HG03378 (cell line): ENCODE results near the gene IFIT3.
"Not testable (repeated sequence)": the region's sequence is repeated elsewhere in the genome, so short reads cannot be mapped to it uniquely, and the experiment has no call there.

ENCODE experiments used
- ATAC-seq: cut with Tn5 transposase; IDR thresholded peaks from one replicate; pipeline ENCODE4 v1.9.1; 2021; ENCODE audit warnings: mild to moderate bottlenecking, moderate library complexity; ENCODE audit not compliant: unreplicated experiment

Gene IFIT3

GRCh38 chr10:89331487-89332122 lies 3.8 kb downstream of the IFIT3 start:
- not testable (repeated sequence) for ATAC-seq

DNA sequence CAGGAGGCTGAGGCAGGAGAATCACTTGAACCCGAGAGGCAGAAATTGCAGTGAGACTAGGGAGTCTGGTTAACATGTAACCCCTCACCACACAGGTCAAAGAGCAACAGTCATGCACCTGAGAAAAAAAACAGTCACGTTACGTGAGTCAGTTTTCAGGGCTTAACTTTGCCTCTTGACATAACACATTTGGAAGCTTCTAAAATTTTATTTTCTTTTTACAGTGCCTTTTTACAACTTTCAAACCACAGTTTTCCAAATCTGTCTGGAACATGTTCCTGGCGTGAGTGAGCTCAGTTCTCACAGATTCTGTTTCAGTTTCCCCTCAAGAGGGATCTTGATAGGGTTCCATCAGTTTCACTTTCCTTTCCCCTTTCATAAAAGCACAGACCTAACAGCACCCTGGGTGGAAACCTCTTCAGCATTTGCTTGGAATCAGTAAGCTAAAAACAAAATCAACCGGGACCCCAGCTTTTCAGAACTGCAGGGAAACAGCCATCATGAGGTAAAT lies 4.4 kb downstream of the IFIT3 start:
- ATAC-seq: peak; percentile 48

- ATAC-seq: no peak
Observed at GRCh38 chr10:89335226-89335625, 7.4 kb downstream of the IFIT3 start.

DNA sequence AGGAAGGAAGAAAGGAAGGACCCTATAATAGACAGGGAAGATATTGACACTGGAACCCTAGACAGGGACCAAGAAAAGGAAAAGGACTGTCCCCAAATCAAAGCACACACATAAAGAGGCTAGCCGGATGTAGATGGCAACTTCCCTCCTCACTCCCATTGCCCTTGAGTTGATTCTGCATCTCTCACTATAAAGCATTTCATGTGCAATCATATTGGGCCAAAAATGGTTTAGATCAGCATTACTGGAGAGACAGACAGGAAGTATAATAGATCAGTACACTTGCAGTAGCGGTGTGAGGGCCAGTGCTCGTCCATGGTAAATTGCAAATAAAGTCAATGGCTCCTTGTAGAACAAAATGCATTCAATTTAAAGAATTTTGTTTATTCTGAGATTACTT lies 8.4 kb downstream of the IFIT3 start:
- no peak for ATAC-seq

- ATAC-seq: no peak
Observed at GRCh38 chr10:89337484-89337883, 9.7 kb downstream of the IFIT3 start.

DNA sequence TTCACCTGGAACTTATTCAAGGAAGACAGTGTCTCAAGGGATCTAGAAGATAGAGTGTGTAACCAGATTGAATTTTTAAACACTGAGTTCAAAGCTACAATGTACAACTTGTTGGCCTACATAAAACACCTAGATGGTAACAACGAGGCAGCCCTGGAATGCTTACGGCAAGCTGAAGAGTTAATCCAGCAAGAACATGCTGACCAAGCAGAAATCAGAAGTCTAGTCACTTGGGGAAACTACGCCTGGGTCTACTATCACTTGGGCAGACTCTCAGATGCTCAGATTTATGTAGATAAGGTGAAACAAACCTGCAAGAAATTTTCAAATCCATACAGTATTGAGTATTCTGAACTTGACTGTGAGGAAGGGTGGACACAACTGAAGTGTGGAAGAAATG lies 10.9 kb downstream of the IFIT3 start:
- no peak for ATAC-seq

- ATAC-seq: no peak
Observed at GRCh38 chr10:89339875-89340274, 12.1 kb downstream of the IFIT3 start.

DNA sequence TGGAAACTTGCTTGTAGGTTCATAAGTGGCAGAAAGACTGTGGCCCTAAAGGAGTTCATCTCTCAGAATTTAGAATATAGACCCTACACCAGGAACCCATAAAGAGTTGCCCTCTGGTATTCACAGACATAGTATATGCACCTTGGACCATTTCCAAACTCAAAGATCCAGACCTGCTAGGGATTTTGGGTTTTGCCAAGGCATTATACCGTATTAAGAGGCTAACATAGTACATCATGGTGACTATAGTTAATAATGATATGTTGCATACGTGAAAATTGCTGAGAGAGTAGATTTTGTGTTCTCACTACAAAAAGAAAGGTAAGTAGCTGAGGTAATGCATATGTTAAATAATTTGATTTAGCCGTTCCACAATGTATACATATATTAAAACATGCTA lies 13.9 kb downstream of the IFIT3 start:
- ATAC-seq: no peak

DNA sequence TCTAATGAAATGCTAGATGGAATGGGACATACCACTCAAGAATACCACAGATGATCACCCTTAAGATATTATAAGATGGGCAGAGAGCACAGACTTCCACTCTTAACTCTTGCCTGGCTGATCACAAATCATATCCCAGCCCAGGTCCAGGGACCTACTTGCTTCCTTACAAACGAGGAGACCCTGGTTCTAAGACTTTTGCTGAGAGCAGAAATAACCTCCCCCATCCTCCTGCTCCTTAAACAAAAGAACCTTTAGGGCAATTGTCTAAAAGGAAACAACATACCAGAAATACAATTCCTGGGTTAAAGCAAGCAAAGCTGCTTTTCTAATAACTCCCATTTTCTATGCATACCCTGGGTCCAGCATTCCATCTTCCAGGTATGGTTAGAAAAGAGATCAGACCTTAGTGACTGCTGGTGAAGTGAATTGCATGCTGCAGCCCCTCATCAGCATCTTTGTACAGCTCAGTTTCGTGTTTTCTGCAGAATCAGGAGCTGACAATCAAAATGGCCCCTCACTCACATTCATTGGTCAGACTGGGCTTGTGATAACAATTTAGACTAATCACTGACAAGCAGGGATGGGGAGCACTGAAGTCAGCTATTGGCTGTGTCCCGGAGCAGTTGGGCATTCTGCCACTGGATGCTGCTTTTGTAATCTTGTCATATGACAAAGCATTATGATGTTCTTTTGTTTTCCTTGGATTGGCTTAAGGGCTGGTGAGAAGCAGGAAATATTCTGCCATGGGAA lies 14.6 kb downstream of the IFIT3 start:
- no peak for ATAC-seq

DNA sequence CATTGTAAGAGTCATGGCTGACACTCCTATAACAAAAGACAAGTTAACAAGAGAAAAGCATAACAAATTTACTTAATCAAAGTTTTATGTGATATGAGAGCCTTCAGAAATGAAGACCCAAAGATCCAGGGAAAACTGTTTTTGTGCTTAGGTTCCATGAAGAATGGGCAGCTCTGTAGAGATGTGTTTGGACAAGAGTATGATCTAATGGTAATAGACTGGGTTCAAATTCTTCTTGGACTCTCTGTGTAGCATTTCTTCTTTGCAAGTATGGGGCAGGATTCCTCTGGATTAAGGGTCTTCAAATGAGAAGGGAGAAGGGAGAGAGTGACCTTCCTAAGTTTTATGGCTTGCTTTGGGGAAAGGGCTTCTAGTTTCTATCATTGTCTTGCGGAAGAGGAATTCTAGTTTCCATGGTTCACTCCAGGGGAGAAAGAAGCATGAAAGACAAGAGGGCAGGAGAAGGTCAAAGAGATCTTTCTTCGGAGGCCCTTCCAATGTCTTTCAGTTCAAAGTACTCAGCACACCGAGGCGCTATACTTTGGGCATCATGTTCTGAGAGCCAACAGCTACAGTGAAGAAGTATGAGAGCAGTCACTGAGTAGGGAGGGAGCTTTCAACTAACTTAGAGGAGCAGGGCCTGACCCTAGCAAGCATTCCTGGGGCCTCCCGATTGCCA lies 15.4 kb downstream of the IFIT3 start:
- ATAC-seq: no peak

DNA sequence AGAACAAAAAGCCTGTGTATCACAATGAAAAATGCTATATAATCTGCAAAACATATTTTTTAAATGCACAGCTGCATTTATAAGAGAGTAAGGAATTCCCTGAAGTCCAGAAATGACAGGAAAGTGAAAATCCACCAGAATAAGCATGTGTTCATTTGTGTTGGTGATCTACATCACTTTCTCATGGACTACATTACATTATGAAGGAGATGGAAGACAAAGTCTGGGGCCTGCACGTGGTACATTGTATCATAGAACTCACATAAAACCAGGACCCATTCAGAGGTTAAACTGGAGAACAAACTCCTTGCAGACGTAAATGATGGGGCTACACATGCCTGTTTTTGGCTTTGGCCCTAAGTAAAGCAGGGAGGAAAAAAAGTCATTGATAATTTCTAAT lies 16.4 kb downstream of the IFIT3 start:
- no peak for ATAC-seq

DNA sequence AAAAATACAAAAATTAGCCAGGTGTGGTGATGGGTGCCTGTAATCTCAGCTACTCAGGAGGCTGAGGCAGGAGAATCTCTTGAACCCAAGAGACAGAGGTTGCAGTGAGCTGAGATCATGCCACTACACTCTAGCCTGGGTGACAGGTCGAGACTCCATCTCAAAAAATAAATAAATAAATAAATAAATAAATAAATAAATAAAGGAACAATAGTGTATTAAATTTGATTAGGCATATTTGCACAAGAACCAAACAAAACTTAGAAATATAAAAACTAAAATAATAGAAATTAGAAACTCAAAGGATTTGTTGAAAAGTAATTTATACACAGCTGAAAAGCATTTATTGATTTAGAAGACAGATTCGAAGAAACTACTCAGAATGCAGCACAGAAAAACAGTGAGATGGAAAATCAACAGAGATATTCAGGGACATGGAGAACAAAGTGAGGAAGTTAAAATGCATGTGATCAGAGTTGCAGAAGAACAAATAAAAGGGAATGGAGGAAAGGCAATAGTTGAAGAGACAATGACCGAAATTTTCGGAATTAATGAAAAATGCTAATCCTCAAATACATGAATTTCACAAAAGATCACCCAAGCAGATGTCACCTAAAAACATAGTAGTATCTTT lies 17.7 kb downstream of the IFIT3 start:
- ATAC-seq: no peak

DNA sequence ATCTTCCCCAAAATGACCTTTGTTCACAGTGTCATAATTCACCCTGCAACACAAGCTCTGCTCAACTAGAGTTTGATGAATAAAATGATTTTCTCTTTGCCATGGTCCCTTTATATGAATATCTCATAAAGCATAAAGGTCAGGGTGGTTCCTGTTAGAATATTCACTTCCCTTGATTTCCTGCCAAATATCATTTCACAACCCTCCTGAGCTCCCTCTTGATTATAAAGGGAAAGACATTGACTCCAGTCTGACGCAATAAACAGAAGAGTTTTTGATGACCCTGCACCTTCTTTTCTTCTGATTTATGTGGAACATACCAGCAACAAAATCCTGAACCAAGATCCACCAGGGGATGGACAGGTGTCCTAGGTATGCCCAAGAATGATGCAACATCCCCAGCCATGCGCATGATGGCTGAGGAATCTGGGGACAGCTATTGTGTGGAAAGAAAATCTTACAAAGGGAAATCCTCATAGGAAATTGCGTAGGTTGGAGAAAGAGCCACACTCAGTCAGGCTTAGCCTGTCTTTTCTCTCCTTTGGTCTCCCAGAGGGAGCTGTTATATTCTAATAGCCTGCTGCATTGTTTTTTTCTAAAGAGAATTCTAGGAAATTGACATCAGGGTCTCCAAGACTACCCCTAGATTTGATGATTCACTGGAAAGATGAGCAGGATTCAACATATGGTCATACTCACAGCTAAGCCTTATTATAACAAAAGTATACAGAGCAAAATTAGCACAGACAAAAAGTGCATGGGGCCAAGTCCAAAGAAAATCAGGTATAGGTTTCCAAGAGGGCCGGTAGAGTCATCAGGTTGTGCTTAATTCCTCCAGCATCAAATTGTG lies 18.8 kb downstream of the IFIT3 start:
- no peak for ATAC-seq

DNA sequence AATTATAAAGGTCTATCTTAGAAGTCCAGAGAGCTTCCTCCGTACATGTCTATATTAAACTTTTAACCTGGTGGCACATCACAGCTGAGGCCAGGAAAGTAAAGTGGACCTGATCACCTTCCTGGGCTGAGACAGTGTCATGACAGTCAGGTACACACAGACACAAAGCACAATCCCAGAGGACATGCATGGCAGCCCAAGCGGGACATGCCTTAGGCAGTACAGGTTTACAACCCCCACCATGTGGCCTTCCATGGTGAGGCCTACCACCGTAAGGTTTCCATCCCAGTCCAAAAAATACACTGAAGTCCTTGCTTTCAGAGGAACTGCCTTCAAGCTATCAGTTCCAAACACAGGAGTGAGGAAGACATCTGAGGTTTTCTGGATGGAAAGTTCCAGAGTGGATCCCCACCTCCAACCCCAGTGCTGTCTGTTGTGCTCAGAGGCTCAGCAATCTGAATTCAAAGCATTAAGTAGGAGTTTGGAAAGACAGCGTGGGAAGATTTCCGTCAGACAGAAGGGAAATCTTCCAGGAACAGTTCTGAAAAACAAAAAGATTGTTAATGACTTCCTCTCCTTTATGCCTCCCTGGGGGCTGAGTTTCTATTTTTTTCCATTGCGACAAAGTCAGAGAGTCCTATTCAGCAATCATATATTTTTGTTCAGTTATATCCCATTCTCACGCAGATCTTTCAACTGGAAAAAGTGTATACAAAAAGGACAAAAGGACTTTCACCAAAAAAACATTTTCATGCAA lies 20.1 kb downstream of the IFIT3 start:
- no peak for ATAC-seq

DNA sequence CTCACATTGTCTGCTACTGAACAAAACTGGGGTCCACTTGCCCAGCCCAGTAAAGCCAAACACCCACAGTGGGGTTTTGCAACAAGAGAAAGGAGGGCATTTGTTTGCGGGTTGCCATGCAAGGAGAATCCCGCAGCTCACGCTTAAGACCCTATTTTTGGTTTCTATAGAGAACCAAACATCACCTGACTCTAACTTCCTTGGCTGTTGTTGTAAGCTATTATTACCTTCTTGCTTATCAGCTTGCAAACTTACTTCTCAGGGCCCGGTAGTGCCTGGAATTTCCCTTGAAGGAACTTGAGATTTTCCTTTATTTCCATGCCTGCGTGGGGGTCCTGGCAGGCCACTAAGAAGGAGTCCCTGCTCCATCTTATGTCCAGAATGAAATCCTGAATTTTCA lies 20.7 kb downstream of the IFIT3 start:
- no peak for ATAC-seq

- no peak for ATAC-seq
Observed at GRCh38 chr10:89348975-89349374, 21.2 kb downstream of the IFIT3 start.

DNA sequence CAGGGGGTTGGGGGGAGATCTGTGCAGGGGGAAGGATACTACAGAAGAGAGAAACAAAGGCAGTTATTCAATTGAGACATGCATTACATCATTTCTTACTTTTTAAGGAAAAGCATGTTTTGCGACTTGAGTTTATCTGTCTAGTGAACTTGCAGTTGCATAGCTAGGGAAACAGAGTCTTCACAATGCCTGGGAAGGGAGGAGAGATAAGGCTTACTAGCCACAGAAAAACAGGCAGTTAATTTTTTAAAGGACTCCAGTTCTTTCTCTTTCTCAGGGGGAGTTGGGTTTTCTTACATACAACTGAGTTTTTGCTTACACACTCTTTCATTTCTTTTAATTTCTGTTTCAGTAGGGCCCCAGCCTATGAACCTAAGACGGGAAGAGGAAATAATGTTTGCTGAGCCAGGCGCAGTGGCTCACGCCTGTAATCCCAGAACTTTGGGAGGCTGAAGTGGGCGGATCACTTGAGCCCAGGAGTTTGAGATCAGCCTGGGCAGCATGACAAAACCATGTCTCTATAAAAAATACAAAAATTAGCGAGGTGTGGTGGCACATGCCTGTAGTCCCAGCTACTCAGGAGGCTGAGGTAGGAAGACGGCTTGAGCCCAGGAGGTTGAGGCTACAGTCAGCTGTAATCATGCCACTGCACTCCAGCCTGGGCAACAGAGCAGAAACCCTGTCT lies 23.0 kb downstream of the IFIT3 start:
- ATAC-seq: peak; percentile 25

- peak; percentile 75 for ATAC-seq
Observed at GRCh38 chr10:89351412-89351779, 23.6 kb downstream of the IFIT3 start.
